Daoy (cell line): ENCODE data around the gene FANCC. TPM values are rescaled to one million over a fixed set of nuclear protein-coding genes. Genes with fewer than 3 reads are reported as not detected.
A peak's percentile ranks its signal among the peaks of the same experiment; 100 is the strongest.

Experiments
- DNase-seq: peaks from one replicate; pipeline ENCODE4 v3.0.0-alpha.2; 2015; ENCODE audit warnings: low read depth
- total RNA-seq: library from RNA; depleted of rRNA; stranded (reverse); fragments of >200 nt; shearing (Covaris generic); gene quantifications from 2 replicates; pipeline ENCODE4 v1.2.3, GENCODE V29; 2014

FANCC gene
- total RNA-seq, 1 experiment from 2014 or later, result 23.9 TPM

- DNase-seq, result no peak
These were observed 245.6 kb downstream of the FANCC start for GRCh38 chr9:95071925-95072324.

GRCh38 chr9:95071450-95071849 lies 246.1 kb downstream of the FANCC start:
- no peak for DNase-seq

- no peak for DNase-seq
These were observed 246.9 kb downstream of the FANCC start for GRCh38 chr9:95070549-95071021.

GRCh38 chr9:95067897-95068296 lies 249.6 kb downstream of the FANCC start:
- no peak for DNase-seq

GRCh38 chr9:95067057-95067456 lies 250.5 kb downstream of the FANCC start:
- DNase-seq, result no peak

- DNase-seq, result no peak
These were observed 252.3 kb downstream of the FANCC start for GRCh38 chr9:95065224-95065623.

- no peak for DNase-seq
These were observed 254.2 kb downstream of the FANCC start for GRCh38 chr9:95063300-95063699.

GRCh38 chr9:95062596-95063065 lies 254.9 kb downstream of the FANCC start:
- no peak for DNase-seq

- no peak for DNase-seq
These were observed 255.5 kb downstream of the FANCC start for GRCh38 chr9:95061916-95062595.

GRCh38 chr9:95060916-95061315 lies 256.6 kb downstream of the FANCC start:
- no peak for DNase-seq

GRCh38 chr9:95060234-95060633 lies 257.3 kb downstream of the FANCC start:
- DNase-seq, result no peak

- DNase-seq, result no peak
These were observed 258.6 kb downstream of the FANCC start for GRCh38 chr9:95058795-95059386.

GRCh38 chr9:95058121-95058785 lies 259.3 kb downstream of the FANCC start:
- DNase-seq, result no peak

GRCh38 chr9:95057101-95057500 lies 260.4 kb downstream of the FANCC start:
- DNase-seq, result no peak

- DNase-seq, result peak; percentile 36
These were observed 261.5 kb downstream of the FANCC start for GRCh38 chr9:95055851-95056551.

- DNase-seq, result no peak
These were observed 262.1 kb downstream of the FANCC start for GRCh38 chr9:95055334-95055850.

- no peak for DNase-seq
These were observed 263.6 kb downstream of the FANCC start for GRCh38 chr9:95053611-95054570.

- DNase-seq, result no peak
These were observed 267.7 kb downstream of the FANCC start for GRCh38 chr9:95049761-95050160.
